ENCODE data around the gene KIAA1549. TPM values are rescaled to one million over a fixed set of nuclear protein-coding genes. Genes with fewer than 3 reads are reported as not detected.

The KIAA1549 gene
- total and polyA plus RNA-seq, 11 donors, result 0.91 to 4.8 (median 2.0) TPM

DNA sequence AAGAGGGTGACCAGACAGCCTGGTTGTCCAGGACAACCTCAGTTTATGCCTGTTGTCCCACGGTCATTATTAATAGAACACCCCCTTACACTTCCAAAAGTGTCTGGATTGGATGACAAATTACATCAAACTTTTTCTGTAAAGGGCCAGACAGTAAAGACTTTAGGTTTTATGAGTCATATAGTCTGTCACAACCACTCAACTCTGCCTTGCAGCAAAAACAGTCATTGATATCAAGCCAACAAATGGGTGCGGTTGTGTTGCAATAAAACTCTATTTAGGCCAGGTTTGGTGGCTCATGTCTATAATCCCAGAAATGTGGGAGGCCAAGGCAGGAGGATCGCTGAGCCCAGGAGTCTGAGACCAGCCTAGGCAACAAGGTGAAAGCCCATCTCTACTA lies 116.5 kb downstream of the KIAA1549 start:
- intact Hi-C loops (cut with DNase I), result no loop called here
- H3K36me3 ChIP-seq, result peaks cover 0 to 7% (median 0%) of the 10 kb centered on the region in 9 donors
- WGBS, 4 donors, result 89 to 94% (median 91%) methylated on average over 3 of the region's 3 CpGs
- H3K27ac ChIP-seq, result no peak overlapping the region
- DNase-seq (no peak), ATAC-seq (no peak)
- no peaks in the 10 kb centered on the region for H3K27me3 ChIP-seq
- TF ChIP-seq, protein P1, sequence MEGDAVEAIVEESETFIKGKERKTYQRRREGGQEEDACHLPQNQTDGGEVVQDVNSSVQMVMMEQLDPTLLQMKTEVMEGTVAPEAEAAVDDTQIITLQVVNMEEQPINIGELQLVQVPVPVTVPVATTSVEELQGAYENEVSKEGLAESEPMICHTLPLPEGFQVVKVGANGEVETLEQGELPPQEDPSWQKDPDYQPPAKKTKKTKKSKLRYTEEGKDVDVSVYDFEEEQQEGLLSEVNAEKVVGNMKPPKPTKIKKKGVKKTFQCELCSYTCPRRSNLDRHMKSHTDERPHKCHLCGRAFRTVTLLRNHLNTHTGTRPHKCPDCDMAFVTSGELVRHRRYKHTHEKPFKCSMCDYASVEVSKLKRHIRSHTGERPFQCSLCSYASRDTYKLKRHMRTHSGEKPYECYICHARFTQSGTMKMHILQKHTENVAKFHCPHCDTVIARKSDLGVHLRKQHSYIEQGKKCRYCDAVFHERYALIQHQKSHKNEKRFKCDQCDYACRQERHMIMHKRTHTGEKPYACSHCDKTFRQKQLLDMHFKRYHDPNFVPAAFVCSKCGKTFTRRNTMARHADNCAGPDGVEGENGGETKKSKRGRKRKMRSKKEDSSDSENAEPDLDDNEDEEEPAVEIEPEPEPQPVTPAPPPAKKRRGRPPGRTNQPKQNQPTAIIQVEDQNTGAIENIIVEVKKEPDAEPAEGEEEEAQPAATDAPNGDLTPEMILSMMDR (IDR thresholded peaks at IDR 0.05), result no peak
- no peak for TF ChIP-seq POLR2A (IDR thresholded peaks at IDR 0.05)
- H3K4me1 ChIP-seq, result no peaks in the 10 kb centered on the region
- H3K9me3 ChIP-seq, result no peaks in the 10 kb centered on the region
- H3K4me3 ChIP-seq, result no peak overlapping the region

DNA sequence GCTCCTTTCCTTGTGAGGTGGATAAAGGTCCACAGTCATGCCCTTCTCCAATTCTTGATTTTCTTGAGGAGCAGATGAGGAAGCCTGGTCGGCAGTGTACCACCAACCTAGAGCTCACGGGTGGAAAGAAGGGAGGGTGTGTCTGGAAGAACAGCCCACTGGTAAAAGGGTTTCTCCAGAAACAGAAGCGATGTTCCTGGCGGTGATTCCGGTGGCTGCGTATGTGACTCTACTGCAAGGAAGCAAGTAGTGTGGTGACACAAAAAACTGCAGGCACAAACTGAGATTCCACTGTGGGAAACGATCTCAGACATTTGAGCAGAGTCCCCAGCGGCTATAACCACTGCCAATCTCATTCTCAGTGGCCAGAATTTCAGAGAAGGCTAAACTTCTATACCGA lies 117.3 kb downstream of the KIAA1549 start:
- intact Hi-C loops (cut with DNase I), result no loop called here
- Histone ChIP-seq H3K27me3 (no peaks in the 10 kb centered on the region), H3K36me3 (peaks cover 0 to 8% (median 0%) of the 10 kb centered on the region in 9 donors), H3K4me1 (no peaks in the 10 kb centered on the region), H3K4me3 (no peak overlapping the region), H3K27ac (no peak overlapping the region), H3K9me3 (no peaks in the 10 kb centered on the region)
- 94 to 99% (median 95%) methylated on average over 9 of the region's 9 CpGs for WGBS, 4 donors
- DNase-seq (no peak), ATAC-seq (no peak)
- TF ChIP-seq, protein P1 (IDR thresholded peaks at IDR 0.05), result no peak
- TF ChIP-seq POLR2A (IDR thresholded peaks at IDR 0.05), result no peak

DNA sequence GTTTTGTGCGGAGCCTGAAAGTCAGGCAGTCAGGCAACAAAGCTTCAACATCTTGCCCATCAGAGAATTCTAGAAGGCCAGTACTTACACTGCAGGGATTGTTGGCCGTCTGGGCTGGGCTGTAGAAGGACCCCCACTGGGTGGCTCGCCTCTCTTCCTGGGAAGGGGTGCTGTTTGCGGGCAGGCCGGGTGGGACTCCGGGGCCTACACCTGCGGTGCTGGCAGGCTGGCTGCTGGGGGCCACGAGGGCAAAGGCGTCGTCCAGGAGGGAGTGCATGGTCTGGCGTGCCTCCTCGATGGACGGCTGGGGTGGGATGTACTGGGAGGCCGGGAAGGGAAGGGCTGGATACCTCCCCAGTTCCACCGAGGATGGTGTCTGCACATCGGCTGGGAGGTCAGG lies 120.1 kb downstream of the KIAA1549 start:
- no peak for ATAC-seq
- Histone ChIP-seq H3K36me3 (peaks cover 0 to 15% (median 0%) of the 10 kb centered on the region in 9 donors), H3K27ac (no peak overlapping the region), H3K27me3 (no peaks in the 10 kb centered on the region), H3K4me3 (no peak overlapping the region), H3K4me1 (no peaks in the 10 kb centered on the region), H3K9me3 (peaks cover 0 to 14% (median 7%) of the 10 kb centered on the region in 12 donors)
- TF ChIP-seq, protein P1 (IDR thresholded peaks at IDR 0.05), result no peak
- no peak for TF ChIP-seq POLR2A (IDR thresholded peaks at IDR 0.05)
- DNase-seq, result no peak
- intact Hi-C loops (cut with DNase I), result no loop called here
- 93 to 97% (median 96%) methylated on average over 16 of the region's 16 CpGs for WGBS, 4 donors

DNA sequence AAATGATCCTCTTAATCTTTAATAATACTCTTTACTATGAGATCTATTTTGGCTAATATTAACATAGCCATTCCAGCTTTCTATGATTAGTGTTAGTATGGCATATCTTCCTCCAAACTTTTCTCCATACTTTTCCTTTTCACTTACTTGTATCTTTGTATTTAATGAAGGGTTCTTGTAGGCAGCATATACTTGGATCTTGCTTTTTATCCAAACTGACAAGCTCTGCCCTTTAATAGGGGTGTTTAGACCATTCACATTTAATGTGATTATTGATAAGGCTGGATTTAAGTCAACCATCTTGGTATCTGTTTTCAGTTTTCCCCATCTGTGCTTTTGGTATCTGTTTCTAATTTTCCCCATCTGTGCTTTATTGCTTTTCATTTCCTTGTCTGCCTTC lies 123.5 kb downstream of the KIAA1549 start:
- Histone ChIP-seq H3K9me3 (peaks cover 0 to 14% (median 7%) of the 10 kb centered on the region in 12 donors), H3K4me3 (no peak overlapping the region), H3K4me1 (no peaks in the 10 kb centered on the region), H3K27me3 (no peaks in the 10 kb centered on the region), H3K36me3 (peaks cover 0 to 15% (median 0%) of the 10 kb centered on the region in 9 donors), H3K27ac (no peak overlapping the region)
- no peak for TF ChIP-seq POLR2A (IDR thresholded peaks at IDR 0.05)
- TF ChIP-seq, protein P1 (IDR thresholded peaks at IDR 0.05), result no peak
- ATAC-seq (no peak), DNase-seq (no peak)
- intact Hi-C loops (cut with DNase I), result no loop called here
